ENCODE results near the gene SMARCB1. TPM values are rescaled to one million over a fixed set of nuclear protein-coding genes. Genes with fewer than 3 reads are reported as not detected.

The SMARCB1 gene
- total RNA-seq, 1 donor, result 55.2 TPM

GRCh38 chr22:23759566-23759965 lies 27.2 kb upstream of the SMARCB1 start:
- H3K4me3 ChIP-seq (ENCODE audit: low read depth, low read length), result no peak overlapping the region
- DNase-seq (ENCODE audit: low read depth), result no peak
- no peak for TF ChIP-seq CTCF (IDR thresholded peaks at IDR 0.05; ENCODE audit: insufficient read depth, low read length)

- no peak for TF ChIP-seq CTCF (IDR thresholded peaks at IDR 0.05; ENCODE audit: insufficient read depth, low read length)
- no peak for DNase-seq (ENCODE audit: low read depth)
- no peak overlapping the region for H3K4me3 ChIP-seq (ENCODE audit: low read depth, low read length)
These were observed 26.7 kb upstream of the SMARCB1 start for GRCh38 chr22:23760056-23760455.

- H3K4me3 ChIP-seq (ENCODE audit: low read depth, low read length), result no peak within 1 kb of the TSS
- no peak for TF ChIP-seq CTCF (IDR thresholded peaks at IDR 0.05; ENCODE audit: insufficient read depth, low read length)
- peak; percentile 16 for DNase-seq (ENCODE audit: low read depth)
These were observed 23.8 kb upstream of the SMARCB1 start, which contains the start of gene C22orf15 for GRCh38 chr22:23762842-23763578. TSS of gene C22orf15 (plus strand) at chr22:23762990. CDS start at chr22:23763307, 317 bp downstream.

- TF ChIP-seq CTCF (IDR thresholded peaks at IDR 0.05; ENCODE audit: insufficient read depth, low read length), result no peak
- no peak overlapping the region for H3K4me3 ChIP-seq (ENCODE audit: low read depth, low read length)
- no peak for DNase-seq (ENCODE audit: low read depth)
These were observed 23.2 kb upstream of the SMARCB1 start for GRCh38 chr22:23763579-23763945.

DNA sequence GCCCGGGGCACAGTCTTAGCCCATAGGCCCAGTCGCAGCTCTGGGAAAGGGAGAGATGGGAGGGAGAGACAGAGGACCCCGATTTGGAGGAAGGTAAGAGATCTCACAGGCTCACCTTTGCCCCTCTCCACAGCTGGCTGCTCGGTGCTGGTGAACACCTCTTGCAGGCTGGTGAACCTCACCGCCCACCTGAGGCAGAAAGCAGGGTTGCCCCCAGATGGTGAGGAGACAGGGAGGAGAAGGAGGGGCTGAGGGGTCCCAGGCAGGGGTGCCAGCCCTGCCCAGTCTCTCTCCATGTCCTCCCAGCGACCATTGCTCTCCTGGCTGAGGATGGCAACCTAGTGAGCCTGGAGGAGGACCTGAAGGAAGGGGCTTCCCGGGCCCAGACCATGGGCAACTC lies 22.8 kb upstream of the SMARCB1 start:
- no peak overlapping the region for H3K4me3 ChIP-seq (ENCODE audit: low read depth, low read length)
- no peak for DNase-seq (ENCODE audit: low read depth)
- no peak for TF ChIP-seq CTCF (IDR thresholded peaks at IDR 0.05; ENCODE audit: insufficient read depth, low read length)

DNA sequence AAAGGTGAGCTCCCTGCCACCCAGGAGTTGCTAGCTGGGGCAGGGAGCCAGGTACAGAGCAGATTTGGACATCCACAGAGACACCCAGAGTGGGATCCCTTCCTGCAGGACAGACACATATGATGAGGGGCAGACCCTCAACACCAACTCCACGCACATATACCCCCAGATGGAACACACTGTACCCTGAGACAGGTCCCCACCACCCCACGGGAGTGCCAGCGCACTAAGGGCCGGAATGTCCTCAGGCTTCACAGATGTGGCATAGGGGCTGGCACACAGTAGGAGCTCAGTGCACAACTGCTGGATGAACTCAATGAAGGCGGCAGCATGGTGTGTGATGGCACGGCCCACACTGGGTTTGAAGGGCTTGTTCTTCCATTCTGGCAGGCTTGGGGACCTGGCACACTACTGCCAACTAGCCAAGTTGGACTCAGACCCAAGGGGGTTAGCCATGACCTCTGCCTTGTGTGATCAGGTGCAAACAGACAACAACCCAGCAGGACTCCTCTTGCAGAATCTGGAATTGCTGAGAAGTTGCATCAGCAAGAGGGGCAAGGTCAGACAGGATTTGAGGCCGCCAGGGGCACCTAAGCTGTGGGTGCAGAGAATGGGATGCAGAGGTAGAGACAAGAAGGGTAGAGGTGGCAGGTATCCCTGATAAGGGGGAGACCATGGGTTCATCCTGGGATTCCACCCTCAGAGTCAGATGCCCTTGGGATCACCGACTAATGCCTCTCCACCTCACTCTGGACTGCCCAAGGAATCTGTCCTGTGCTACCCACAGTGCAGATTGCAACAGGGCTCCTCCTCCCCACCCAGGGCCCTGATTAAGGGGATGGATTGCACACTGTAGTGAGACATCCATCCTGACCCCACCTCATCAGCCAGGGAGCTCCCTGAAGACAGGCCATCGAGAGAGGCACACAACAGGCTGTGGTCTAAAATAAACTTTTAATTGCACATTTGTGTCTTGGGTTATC lies 21.6 kb upstream of the SMARCB1 start:
- TF ChIP-seq CTCF (IDR thresholded peaks at IDR 0.05; ENCODE audit: insufficient read depth, low read length), result no peak
- H3K4me3 ChIP-seq (ENCODE audit: low read depth, low read length), result no peak overlapping the region
- no peak for DNase-seq (ENCODE audit: low read depth)
